Body of pancreas (tissue), 4 donors: ENCODE measurements around the gene HS3ST5.

ENCODE experiments used
- CTCF ChIP-seq, 7 experiments: fragments of 450-650 bp in 4 of 7; fragments of 200-600 bp in 3 of 7; sonication (generic) in 3 of 7; IDR thresholded peaks; one replicate each; pipeline ENCODE4 v1.5.1; 2016 to 2019; ENCODE audit warnings: antibody characterized with exemption in 7 of 7
- POLR2A ChIP-seq, 3 donors: fragments of 450-650 bp; IDR thresholded peaks; one replicate each; pipeline ENCODE4 v1.6.1; 2016; ENCODE audit warnings: antibody characterized with exemption in 3 of 3, mild to moderate bottlenecking in 2 of 3

DNA sequence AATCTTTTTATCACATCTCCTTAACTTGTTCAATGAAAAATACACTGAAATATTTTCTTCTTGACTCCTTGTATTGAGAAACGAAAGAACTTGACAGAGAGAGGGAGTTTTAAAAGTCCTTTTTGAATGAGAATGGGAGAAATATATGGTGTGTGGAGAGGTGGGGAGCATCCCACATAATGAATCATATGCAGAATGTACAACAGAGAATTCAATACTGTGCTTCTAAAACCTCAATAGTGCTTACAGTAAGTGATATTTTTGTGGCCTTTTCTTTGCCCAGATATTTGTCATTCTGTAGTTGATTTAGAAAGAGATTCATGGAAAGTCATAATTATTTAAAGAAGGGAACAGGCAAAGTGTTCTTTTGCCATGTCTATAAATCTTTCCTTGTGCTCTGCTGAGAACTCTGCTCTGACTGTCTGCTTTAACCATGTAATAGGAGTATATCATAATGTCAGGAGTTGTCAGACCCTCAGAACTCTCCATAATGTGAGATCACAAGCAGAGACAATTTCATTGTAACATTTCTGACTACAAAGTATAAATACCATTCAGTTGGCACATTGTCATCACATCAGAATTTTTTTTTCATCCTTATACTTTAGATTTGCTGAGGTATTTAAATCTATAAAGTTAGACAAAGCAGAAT lies 32.8 kb upstream of the HS3ST5 start:
- no peak for TF ChIP-seq CTCF (IDR thresholded peaks at IDR 0.05)
- no peak for TF ChIP-seq POLR2A (IDR thresholded peaks at IDR 0.05)
